Hepatocyte (in vitro differentiated cells): Measurements from ENCODE around the gene ITGB7.

ENCODE experiments used
- EZH2 ChIP-seq: fragments of 200-600 bp; sonication (generic); IDR thresholded peaks from 2 replicates; pipeline ENCODE4 v1.6.1; 2016; ENCODE audit warnings: antibody characterized with exemption, mild to moderate bottlenecking, borderline replicate concordance
- EZH2phosphoT487 ChIP-seq: fragments of 200-600 bp; sonication (generic); IDR thresholded peaks from one replicate; pipeline ENCODE4 v1.6.1; 2018; ENCODE audit warnings: antibody characterized with exemption, mild to moderate bottlenecking, low read depth, moderate library complexity; ENCODE audit not compliant: unreplicated experiment, severe bottlenecking
- TF ChIP-seq, protein P1 (sequence below): fragments of 200-600 bp; sonication (generic); IDR thresholded peaks from 2 replicates; pipeline ENCODE4 v1.5.1; 2016; ENCODE audit warnings: antibody characterized with exemption, mild to moderate bottlenecking; ENCODE audit not compliant: poor library complexity

GRCh38 chr12:53210843-53211242, 3.8 kb upstream of the ITGB7 start:
- no peak for TF ChIP-seq EZH2
- TF ChIP-seq, protein P1, sequence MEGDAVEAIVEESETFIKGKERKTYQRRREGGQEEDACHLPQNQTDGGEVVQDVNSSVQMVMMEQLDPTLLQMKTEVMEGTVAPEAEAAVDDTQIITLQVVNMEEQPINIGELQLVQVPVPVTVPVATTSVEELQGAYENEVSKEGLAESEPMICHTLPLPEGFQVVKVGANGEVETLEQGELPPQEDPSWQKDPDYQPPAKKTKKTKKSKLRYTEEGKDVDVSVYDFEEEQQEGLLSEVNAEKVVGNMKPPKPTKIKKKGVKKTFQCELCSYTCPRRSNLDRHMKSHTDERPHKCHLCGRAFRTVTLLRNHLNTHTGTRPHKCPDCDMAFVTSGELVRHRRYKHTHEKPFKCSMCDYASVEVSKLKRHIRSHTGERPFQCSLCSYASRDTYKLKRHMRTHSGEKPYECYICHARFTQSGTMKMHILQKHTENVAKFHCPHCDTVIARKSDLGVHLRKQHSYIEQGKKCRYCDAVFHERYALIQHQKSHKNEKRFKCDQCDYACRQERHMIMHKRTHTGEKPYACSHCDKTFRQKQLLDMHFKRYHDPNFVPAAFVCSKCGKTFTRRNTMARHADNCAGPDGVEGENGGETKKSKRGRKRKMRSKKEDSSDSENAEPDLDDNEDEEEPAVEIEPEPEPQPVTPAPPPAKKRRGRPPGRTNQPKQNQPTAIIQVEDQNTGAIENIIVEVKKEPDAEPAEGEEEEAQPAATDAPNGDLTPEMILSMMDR = no peak
- no peak for TF ChIP-seq EZH2phosphoT487
